Keratinocyte (primary cell): ENCODE results near the gene PLEKHA6. TPM values are rescaled to one million over a fixed set of nuclear protein-coding genes. Genes with fewer than 3 reads are reported as not detected.
A peak's percentile ranks its signal among the peaks of the same experiment; 100 is the strongest.
"Not testable (repeated sequence)": the region's sequence is repeated elsewhere in the genome, so short reads cannot be mapped to it uniquely, and the experiment has no call there.

Experiments used
- DNase-seq: peaks from one replicate; pipeline ENCODE4 v3.0.0-alpha.2; 2011; ENCODE audit warnings: low read depth, missing footprints, low spot score
- FAIRE-seq: peaks from 2 replicates; lab custom pipeline; 2011; peaks lifted over from hg19 to GRCh38; lab: Jason Lieb, UNC
- H2AFZ ChIP-seq: 2 replicates; pipeline ENCODE4 v1.6.0; 2012; ENCODE audit warnings: low read length, control low read depth, inconsistent platforms; ENCODE audit not compliant: control insufficient read depth
- H3K27ac ChIP-seq: 2 replicates; pipeline ENCODE4 v1.5.1; 2011; ENCODE audit warnings: low read length; ENCODE audit not compliant: control insufficient read depth, insufficient read depth
- H3K27me3 ChIP-seq: 3 replicates; pipeline ENCODE4 v1.6.0; 2011; ENCODE audit warnings: low read length; ENCODE audit not compliant: control insufficient read depth, insufficient read depth; ENCODE audit errors: extremely low read depth
- H3K36me3 ChIP-seq, 2 experiments: 2 replicates in 1 of 2; 3 replicates in 1 of 2; pipeline ENCODE4 v1.5.1; 2011; ENCODE audit warnings: low read length in 2 of 2, mild to moderate bottlenecking in 1 of 2; ENCODE audit not compliant: control insufficient read depth in 2 of 2, insufficient read depth in 2 of 2; ENCODE audit errors: extremely low read depth in 1 of 2
- H3K4me1 ChIP-seq: 3 replicates; pipeline ENCODE4 v1.5.1; 2011; ENCODE audit warnings: low read length; ENCODE audit not compliant: control insufficient read depth, insufficient read depth; ENCODE audit errors: extremely low read depth
- H3K4me2 ChIP-seq: 3 replicates; pipeline ENCODE4 v1.6.0; 2011; ENCODE audit warnings: low read depth, low read length; ENCODE audit not compliant: control insufficient read depth, insufficient read depth; ENCODE audit errors: extremely low read depth
- H3K4me3 ChIP-seq, 3 experiments: fragments of 200-600 bp in 1 of 3; sonication (generic) in 1 of 3; 2 replicates in 2 of 3; 3 replicates in 1 of 3; pipeline ENCODE4 v1.5.1; 2011 to 2016; ENCODE audit warnings: low read length in 3 of 3, mild to moderate bottlenecking in 3 of 3, control low read depth in 2 of 3, inconsistent platforms in 1 of 3, low read depth in 1 of 3, mixed read lengths in 1 of 3, mixed run types in 1 of 3, moderate library complexity in 1 of 3; ENCODE audit not compliant: control insufficient read depth in 2 of 3, insufficient read depth in 2 of 3; ENCODE audit errors: extremely low read depth in 1 of 3
- H3K79me2 ChIP-seq: 2 replicates; pipeline ENCODE4 v1.6.0; 2012; ENCODE audit warnings: low read length; ENCODE audit not compliant: control insufficient read depth, insufficient read depth
- H3K9ac ChIP-seq: 3 replicates; pipeline ENCODE4 v1.6.0; 2011; ENCODE audit warnings: low read length; ENCODE audit not compliant: control insufficient read depth, insufficient read depth; ENCODE audit errors: extremely low read depth
- H3K9me1 ChIP-seq: 3 replicates; pipeline ENCODE4 v1.6.0; 2011; ENCODE audit warnings: low read length; ENCODE audit not compliant: control insufficient read depth, insufficient read depth; ENCODE audit errors: extremely low read depth
- H3K9me3 ChIP-seq: 2 replicates; pipeline ENCODE4 v1.5.1; 2012; ENCODE audit warnings: low read depth, low read length; ENCODE audit not compliant: control insufficient read depth
- H4K20me1 ChIP-seq: 3 replicates; pipeline ENCODE4 v1.6.0; 2011; ENCODE audit warnings: low read length; ENCODE audit not compliant: control insufficient read depth, insufficient read depth; ENCODE audit errors: extremely low read depth
- CTCF ChIP-seq, 3 experiments: IDR thresholded peaks in 1 of 3; conservative IDR thresholded peaks in 1 of 3; optimal IDR thresholded peaks in 1 of 3; 2 replicates in 2 of 3; 3 replicates in 1 of 3; pipeline versions ENCODE3 to v1.5.1; 2011; ENCODE audit warnings: low read length in 3 of 3, mild to moderate bottlenecking in 3 of 3, moderate library complexity in 2 of 3, control low read depth in 1 of 3, inconsistent platforms in 1 of 3; ENCODE audit not compliant: insufficient read depth in 2 of 3; ENCODE audit errors: extremely low read depth in 1 of 3
- EZH2 ChIP-seq: IDR thresholded peaks from one replicate; pipeline ENCODE4 v1.6.1; 2012; ENCODE audit warnings: inconsistent platforms, mild to moderate bottlenecking, low read length, moderate library complexity
- dilution Hi-C: fragments of 300-500 bp; cut with MboI; formaldehyde crosslinking; loops from one replicate; pipeline ENCODE4 v1.7.0; 2020; ENCODE audit warnings: low sequenced_read_pairs; ENCODE audit not compliant: extremely low pct_ligation_motif_present
- polyA plus RNA-seq, 5 experiments: library from polyadenylated mRNA; depleted of rRNA in 3 of 5; stranded (reverse) in 3 of 5; stranded (forward) in 1 of 5; unstranded in 1 of 5; fragments of >200 nt; gene quantifications; 1 replicate in 1 of 5; 2 replicates in 3 of 5; 3 replicates in 1 of 5; pipeline versions ENCODE4 v1.2.1 to v1.2.3, GENCODE V29; 2011 to 2012; ENCODE audit warnings: missing spikeins in 2 of 5, low read depth in 1 of 5, low replicate concordance in 1 of 5

PLEKHA6 gene
- polyA plus RNA-seq, 1 donor (not counting 4 experiments of a cell fraction or from before 2014, with no cell fraction given) = 1.5 TPM

- H4K20me1 ChIP-seq = no peaks in the 10 kb centered on the region
- no peak overlapping the region for H3K4me3 ChIP-seq
- H3K4me2 ChIP-seq = no peak overlapping the region
- FAIRE-seq (no peak), DNase-seq (no peak)
- H2AFZ ChIP-seq = no peak overlapping the region
- TF ChIP-seq CTCF (optimal IDR thresholded peaks at IDR 0.05 in 1 of 3, IDR thresholded peaks at IDR 0.05 in 1 of 3, conservative IDR thresholded peaks at IDR 0.05 in 1 of 3; ENCODE audit: extremely low read depth in 1 of 3, insufficient read depth in 2 of 3, low read length in 3 of 3) = peak in 2 of 3 experiments; percentile 20 to 26
- no peak for TF ChIP-seq EZH2
- H3K9me3 ChIP-seq = no peaks in the 10 kb centered on the region
- H3K9ac ChIP-seq = no peak overlapping the region
- dilution Hi-C loops = no loop called here
- peaks cover 3% of the 10 kb centered on the region for H3K4me1 ChIP-seq
- no peaks in the 10 kb centered on the region for H3K9me1 ChIP-seq
- no peaks in the 10 kb centered on the region for H3K27me3 ChIP-seq
- no peak overlapping the region for H3K27ac ChIP-seq
- H3K36me3 ChIP-seq = peaks cover 0 to 8% of the 10 kb centered on the region in 2 experiments
- no peaks in the 10 kb centered on the region for H3K79me2 ChIP-seq
Measured at GRCh38 chr1:204241050-204241449, 118.7 kb downstream of the PLEKHA6 start.

- Histone ChIP-seq H3K9me1 (no peaks in the 10 kb centered on the region), H3K4me2 (no peak overlapping the region), H3K9ac (no peak overlapping the region), H3K27ac (no peak overlapping the region), H3K4me1 (peaks cover 3% of the 10 kb centered on the region), H2AFZ (no peak overlapping the region), H3K9me3 (no peaks in the 10 kb centered on the region), H3K27me3 (no peaks in the 10 kb centered on the region), H4K20me1 (no peaks in the 10 kb centered on the region), H3K79me2 (no peaks in the 10 kb centered on the region), H3K4me3 (no peak overlapping the region), H3K36me3 (peaks cover 0 to 7% of the 10 kb centered on the region in 2 experiments)
- no peak for TF ChIP-seq CTCF (optimal IDR thresholded peaks at IDR 0.05 in 1 of 3, IDR thresholded peaks at IDR 0.05 in 1 of 3, conservative IDR thresholded peaks at IDR 0.05 in 1 of 3; ENCODE audit: extremely low read depth in 1 of 3, insufficient read depth in 2 of 3, low read length in 3 of 3)
- TF ChIP-seq EZH2 = no peak
- FAIRE-seq (no peak), DNase-seq (no peak)
- dilution Hi-C loops = no loop called here
Measured at GRCh38 chr1:204240233-204240632, 119.5 kb downstream of the PLEKHA6 start.

DNA sequence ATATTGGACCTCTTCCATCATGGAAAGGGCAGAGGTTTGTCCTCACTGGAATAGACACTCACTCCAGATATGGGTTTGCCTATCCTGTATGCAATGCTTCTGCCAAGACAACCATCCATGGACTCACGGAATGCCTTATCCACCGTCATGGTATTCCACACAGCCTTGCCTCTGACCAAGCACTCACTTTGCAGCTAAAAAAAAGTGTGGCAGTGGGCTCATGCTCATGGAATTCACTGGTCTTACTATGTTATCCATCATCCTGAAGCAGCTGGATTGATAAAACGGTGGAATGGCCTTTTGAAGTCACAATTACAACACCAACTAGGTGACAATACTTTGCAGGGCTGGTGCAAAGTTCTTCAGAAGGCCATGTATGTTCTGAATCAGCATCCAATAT is 120.3 kb downstream of the PLEKHA6 start:
- H3K27ac ChIP-seq, H3K27me3 ChIP-seq, H3K4me1 ChIP-seq, DNase-seq, FAIRE-seq, dilution Hi-C loops, H4K20me1 ChIP-seq, H2AFZ ChIP-seq, H3K9me3 ChIP-seq, H3K79me2 ChIP-seq, H3K9ac ChIP-seq, H3K4me3 ChIP-seq, H3K9me1 ChIP-seq, H3K4me2 ChIP-seq, H3K36me3 ChIP-seq: not testable (repeated sequence)

GRCh38 chr1:204238520-204238919 is 121.2 kb downstream of the PLEKHA6 start:
- H3K9me3 ChIP-seq, H3K36me3 ChIP-seq, H3K79me2 ChIP-seq, H3K4me3 ChIP-seq, dilution Hi-C loops, FAIRE-seq, H3K27me3 ChIP-seq, H3K4me2 ChIP-seq, H3K27ac ChIP-seq, DNase-seq, H2AFZ ChIP-seq, H3K4me1 ChIP-seq, H3K9ac ChIP-seq, H3K9me1 ChIP-seq, H4K20me1 ChIP-seq: not testable (repeated sequence)
